HEK293 (cell line): Measurements from ENCODE around the gene CACNG6.
A peak's percentile ranks its signal among the peaks of the same experiment; 100 is the strongest.

Experiments
- CTCF ChIA-PET: fragments of 350-600 bp; formaldehyde crosslinking; extraction: SDS; loops from one replicate; lab custom pipeline; 2021; ENCODE audit warnings: antibody characterized with exemption; lab: Yijun Ruan, JAX
- POLR2A ChIA-PET: fragments of 300-600 bp; formaldehyde crosslinking; extraction: SDS; loops from one replicate; lab custom pipeline; 2020; ENCODE audit warnings: antibody characterized with exemption, inconsistent platforms; lab: Yijun Ruan, JAX
- H3K27ac ChIP-seq: fragments of 200-500 bp; sonication (Bioruptor generic); 2 replicates; pipeline ENCODE4 v1.5.1; 2014; ENCODE audit warnings: low read depth, low read length, control low read depth, inconsistent platforms; ENCODE audit errors: extremely low read depth
- H3K36me3 ChIP-seq, 2 experiments: fragments of 200-500 bp in 1 of 2; sonication (Bioruptor generic) in 1 of 2; 1 replicate in 1 of 2; 2 replicates in 1 of 2; pipeline ENCODE4 v1.5.1; 2014 to 2017; ENCODE audit warnings: inconsistent platforms in 2 of 2, low read length in 2 of 2; ENCODE audit not compliant: control insufficient read depth in 2 of 2, insufficient read depth in 1 of 2
- H3K4me1 ChIP-seq: fragments of 200-500 bp; sonication (Bioruptor generic); 2 replicates; pipeline ENCODE4 v1.5.1; 2014; ENCODE audit warnings: mild to moderate bottlenecking, low read length, inconsistent platforms; ENCODE audit not compliant: control insufficient read depth, insufficient read depth
- H3K4me3 ChIP-seq: 2 replicates; pipeline ENCODE4 v1.5.1; 2011; ENCODE audit warnings: low read depth, mild to moderate bottlenecking, control low read depth, low read length, moderate library complexity
- H3K9me3 ChIP-seq: fragments of 200-500 bp; sonication (Bioruptor generic); 2 replicates; pipeline ENCODE4 v1.5.1; 2014; ENCODE audit warnings: low read depth, low read length, inconsistent platforms; ENCODE audit not compliant: control insufficient read depth, insufficient read depth
- FEZF1 ChIP-seq: fragments of 450-650 bp; formaldehyde crosslinking; IDR thresholded peaks from 2 replicates; pipeline ENCODE4 v1.5.1; 2016; ENCODE audit warnings: missing biosample characterization, missing genetic modification characterization
- GLIS2 ChIP-seq: fragments of 450-650 bp; formaldehyde crosslinking; IDR thresholded peaks from 2 replicates; pipeline ENCODE4 v1.5.1; 2016; ENCODE audit warnings: missing biosample characterization, missing genetic modification characterization
- HIC1 ChIP-seq: fragments of 450-650 bp; formaldehyde crosslinking; IDR thresholded peaks from 2 replicates; pipeline ENCODE4 v1.5.1; 2016; ENCODE audit warnings: missing biosample characterization, missing genetic modification characterization
- KLF1 ChIP-seq: fragments of 450-650 bp; formaldehyde crosslinking; IDR thresholded peaks from 2 replicates; pipeline ENCODE4 v1.5.1; 2016; ENCODE audit warnings: missing biosample characterization, missing genetic modification characterization
- KLF9 ChIP-seq: fragments of 450-650 bp; formaldehyde crosslinking; IDR thresholded peaks from 2 replicates; pipeline ENCODE4 v1.5.1; 2016; ENCODE audit warnings: missing biosample characterization, missing genetic modification characterization, low read depth
- MYNN ChIP-seq: fragments of 450-650 bp; formaldehyde crosslinking; IDR thresholded peaks from 2 replicates; pipeline ENCODE4 v1.5.1; 2016; ENCODE audit warnings: missing biosample characterization, missing genetic modification characterization, borderline replicate concordance
- SCRT2 ChIP-seq: fragments of 450-650 bp; formaldehyde crosslinking; IDR thresholded peaks from 2 replicates; pipeline ENCODE4 v1.5.1; 2016; ENCODE audit warnings: missing biosample characterization, missing genetic modification characterization
- SETDB1 ChIP-seq: IDR thresholded peaks from one replicate; pipeline ENCODE4 v1.6.1; 2017; ENCODE audit warnings: mild to moderate bottlenecking, low read length, moderate library complexity, mixed read lengths; ENCODE audit not compliant: insufficient read length
- SP2 ChIP-seq: fragments of 450-650 bp; formaldehyde crosslinking; IDR thresholded peaks from 2 replicates; pipeline ENCODE4 v1.5.1; 2016; ENCODE audit warnings: missing biosample characterization, missing genetic modification characterization
- ZBTB17 ChIP-seq: fragments of 450-650 bp; formaldehyde crosslinking; IDR thresholded peaks from 2 replicates; pipeline ENCODE4 v1.5.1; 2016; ENCODE audit warnings: missing biosample characterization, missing genetic modification characterization
- ZBTB20 ChIP-seq: fragments of 450-650 bp; formaldehyde crosslinking; IDR thresholded peaks from 2 replicates; pipeline ENCODE4 v1.5.1; 2016; ENCODE audit warnings: missing biosample characterization, missing genetic modification characterization
- ZBTB48 ChIP-seq: fragments of 450-650 bp; formaldehyde crosslinking; IDR thresholded peaks from 2 replicates; pipeline ENCODE4 v1.5.1; 2016; ENCODE audit warnings: missing biosample characterization, missing genetic modification characterization
- ZBTB6 ChIP-seq: fragments of 450-650 bp; formaldehyde crosslinking; IDR thresholded peaks from 2 replicates; pipeline ENCODE4 v1.5.1; 2017; ENCODE audit warnings: missing biosample characterization, missing genetic modification characterization
- ZNF114 ChIP-seq: fragments of 450-650 bp; formaldehyde crosslinking; IDR thresholded peaks from 2 replicates; pipeline ENCODE4 v1.5.0; 2017; ENCODE audit warnings: missing biosample characterization, missing genetic modification characterization
- ZNF148 ChIP-seq: fragments of 450-650 bp; formaldehyde crosslinking; IDR thresholded peaks from 2 replicates; pipeline ENCODE4 v1.5.0; 2017; ENCODE audit warnings: missing biosample characterization, missing genetic modification characterization, borderline replicate concordance
- ZNF157 ChIP-seq: fragments of 450-650 bp; formaldehyde crosslinking; IDR thresholded peaks from 2 replicates; pipeline ENCODE4 v1.5.1; 2016; ENCODE audit warnings: missing biosample characterization, missing genetic modification characterization
- ZNF18 ChIP-seq: fragments of 450-650 bp; formaldehyde crosslinking; IDR thresholded peaks from 2 replicates; pipeline ENCODE4 v1.5.1; 2016; ENCODE audit warnings: missing biosample characterization, missing genetic modification characterization
- ZNF211 ChIP-seq: fragments of 450-650 bp; formaldehyde crosslinking; IDR thresholded peaks from 2 replicates; pipeline ENCODE4 v1.5.1; 2016; ENCODE audit warnings: low read depth, missing biosample characterization, missing genetic modification characterization
- ZNF37A ChIP-seq: fragments of 450-650 bp; IDR thresholded peaks from 2 replicates; pipeline ENCODE4 v1.5.1; 2018; ENCODE audit warnings: missing biosample characterization, missing genetic modification characterization
- ZNF423 ChIP-seq: fragments of 450-650 bp; formaldehyde crosslinking; IDR thresholded peaks from 2 replicates; pipeline ENCODE4 v1.5.1; 2016; ENCODE audit warnings: missing biosample characterization, missing genetic modification characterization
- ZNF426 ChIP-seq: fragments of 450-650 bp; formaldehyde crosslinking; IDR thresholded peaks from 2 replicates; pipeline ENCODE4 v1.5.1; 2017; ENCODE audit warnings: missing biosample characterization, missing genetic modification characterization, mild to moderate bottlenecking, inconsistent platforms, moderate library complexity
- ZNF560 ChIP-seq: fragments of 450-650 bp; formaldehyde crosslinking; IDR thresholded peaks from 2 replicates; pipeline ENCODE4 v1.5.1; 2017; ENCODE audit warnings: missing biosample characterization, missing genetic modification characterization, borderline replicate concordance
- ZNF658 ChIP-seq: fragments of 450-650 bp; formaldehyde crosslinking; IDR thresholded peaks from 2 replicates; pipeline ENCODE4; 2016; ENCODE audit warnings: missing biosample characterization, missing genetic modification characterization
- ZNF707 ChIP-seq: fragments of 450-650 bp; formaldehyde crosslinking; IDR thresholded peaks from 2 replicates; pipeline ENCODE4 v1.5.1; 2016; ENCODE audit warnings: missing biosample characterization, missing genetic modification characterization
- ZNF747 ChIP-seq: fragments of 450-650 bp; formaldehyde crosslinking; IDR thresholded peaks from 2 replicates; pipeline ENCODE4 v1.5.1; 2016; ENCODE audit warnings: missing biosample characterization, missing genetic modification characterization
- ZNF76 ChIP-seq: fragments of 450-650 bp; formaldehyde crosslinking; IDR thresholded peaks from 2 replicates; pipeline ENCODE4; 2016; ENCODE audit warnings: low read depth, missing biosample characterization, missing genetic modification characterization, borderline replicate concordance
- ZNF791 ChIP-seq: fragments of 450-650 bp; formaldehyde crosslinking; IDR thresholded peaks from 2 replicates; pipeline ENCODE4 v1.5.1; 2016; ENCODE audit warnings: missing biosample characterization, missing genetic modification characterization
- TF ChIP-seq, protein P1 (sequence below): fragments of 450-650 bp; formaldehyde crosslinking; IDR thresholded peaks from 2 replicates; pipeline ENCODE4 v1.5.1; 2017; ENCODE audit warnings: missing biosample characterization, missing genetic modification characterization

Gene CACNG6

GRCh38 chr19:53981376-53981951 lies 10.0 kb upstream of the CACNG6 start:
- Histone ChIP-seq H3K27ac (peak overlapping the region; percentile 12; the same call in 1 of the 2 replicates), H3K9me3 (no peaks in the 10 kb centered on the region), H3K36me3 (no peaks in the 10 kb centered on the region), H3K4me1 (peaks cover 18% of the 10 kb centered on the region), H3K4me3 (no peak overlapping the region)
- ChIA-PET POLR2A (interaction anchor here (1.0 to 1.4 kb wide), 2 partner anchors 10 to 156 kb away, joined by 3 to 6 read pairs; partner anchors contain the start of genes CACNG6 and CNOT3), CTCF (interaction anchor here (0.6 to 1.2 kb wide), 6 partner anchors 16 to 188 kb away, joined by 3 to 7 read pairs (median 4); no protein-coding TSS in a partner anchor)
- TF ChIP-seq ZBTB6 (tag by site-specific recombination) (no peak), HIC1 (0 out of 2 replicates have a peak, but pooled peaks have one; percentile 31), SP2 (tag by site-specific recombination) (no peak), KLF9 (tag by site-specific recombination) (no peak), ZNF114 (tag by site-specific recombination) (no peak), MYNN (tag by site-specific recombination) (no peak), ZNF423 (tag by site-specific recombination) (0 out of 2 replicates have a peak, but pooled peaks have one; percentile 52), ZNF211 (tag by site-specific recombination) (no peak), ZBTB20 (tag by site-specific recombination) (no peak), ZNF707 (no peak), ZNF157 (tag by site-specific recombination) (no peak), FEZF1 (tag by site-specific recombination) (no peak), ZNF426 (tag by site-specific recombination) (no peak), GLIS2 (tag by site-specific recombination) (peak; percentile 64), ZNF747 (tag by site-specific recombination) (no peak), KLF1 (tag by site-specific recombination) (0 out of 2 replicates have a peak, but pooled peaks have one; percentile 39), ZNF658 (tag by site-specific recombination) (no peak), ZNF18 (tag by site-specific recombination) (no peak), SCRT2 (tag by site-specific recombination) (no peak), ZBTB17 (no peak)

GRCh38 chr19:53982001-53982451 lies 9.4 kb upstream of the CACNG6 start:
- Histone ChIP-seq H3K9me3 (no peaks in the 10 kb centered on the region), H3K4me1 (peaks cover 18% of the 10 kb centered on the region), H3K27ac (no peak overlapping the region), H3K36me3 (no peaks in the 10 kb centered on the region), H3K4me3 (no peak overlapping the region)
- ChIA-PET POLR2A (no interaction called here), CTCF (no interaction called here)
- TF ChIP-seq ZBTB48 (tag by site-specific recombination) (no peak), ZNF37A (tag by site-specific recombination) (no peak), ZNF560 (tag by site-specific recombination) (no peak), ZNF791 (tag by site-specific recombination) (no peak), ZNF148 (tag by site-specific recombination) (no peak), ZNF76 (tag by site-specific recombination) (no peak), SETDB1 (no peak)
- TF ChIP-seq, protein P1, sequence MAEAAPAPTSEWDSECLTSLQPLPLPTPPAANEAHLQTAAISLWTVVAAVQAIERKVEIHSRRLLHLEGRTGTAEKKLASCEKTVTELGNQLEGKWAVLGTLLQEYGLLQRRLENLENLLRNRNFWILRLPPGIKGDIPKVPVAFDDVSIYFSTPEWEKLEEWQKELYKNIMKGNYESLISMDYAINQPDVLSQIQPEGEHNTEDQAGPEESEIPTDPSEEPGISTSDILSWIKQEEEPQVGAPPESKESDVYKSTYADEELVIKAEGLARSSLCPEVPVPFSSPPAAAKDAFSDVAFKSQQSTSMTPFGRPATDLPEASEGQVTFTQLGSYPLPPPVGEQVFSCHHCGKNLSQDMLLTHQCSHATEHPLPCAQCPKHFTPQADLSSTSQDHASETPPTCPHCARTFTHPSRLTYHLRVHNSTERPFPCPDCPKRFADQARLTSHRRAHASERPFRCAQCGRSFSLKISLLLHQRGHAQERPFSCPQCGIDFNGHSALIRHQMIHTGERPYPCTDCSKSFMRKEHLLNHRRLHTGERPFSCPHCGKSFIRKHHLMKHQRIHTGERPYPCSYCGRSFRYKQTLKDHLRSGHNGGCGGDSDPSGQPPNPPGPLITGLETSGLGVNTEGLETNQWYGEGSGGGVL (tag by site-specific recombination), result no peak
